Brain microvascular endothelial cell (primary cell): ENCODE data around the gene AXIN2.

Experiments
- DNase-seq: peaks from one replicate; pipeline ENCODE4 v3.0.0-alpha.2; 2020
- H3K27ac ChIP-seq: fragments of 250-450 bp; sonication (Bioruptor Pico); 2 replicates; pipeline ENCODE4 v1.5.1; 2020; ENCODE audit warnings: mild to moderate bottlenecking, moderate library complexity
- H3K27me3 ChIP-seq: fragments of 250-450 bp; sonication (Bioruptor Pico); replicated peaks from 2 replicates; pipeline ENCODE4 v1.5.1; 2020; ENCODE audit warnings: mild to moderate bottlenecking
- H3K36me3 ChIP-seq: fragments of 250-450 bp; sonication (Bioruptor Pico); replicated peaks from 2 replicates; pipeline ENCODE4 v1.5.1; 2020; ENCODE audit warnings: mild to moderate bottlenecking
- H3K4me3 ChIP-seq: 2 replicates; pipeline ENCODE4 v1.5.1; 2011; ENCODE audit warnings: low read depth, mild to moderate bottlenecking, control low read depth, low read length, moderate library complexity
- in situ Hi-C: cut with HindIII; loops from 2 replicates; pipeline ENCODE4 v1.10.0; 2017; ENCODE audit warnings: low sequenced_read_pairs, low pct_ligation_motif_present
- TF ChIP-seq, protein P1 (sequence below): IDR thresholded peaks from 2 replicates; pipeline ENCODE4 v1.5.1; 2011; ENCODE audit warnings: low read depth, mild to moderate bottlenecking, moderate library complexity, low read length, control low read depth, inconsistent platforms; ENCODE audit errors: missing control alignments

Gene AXIN2

DNA sequence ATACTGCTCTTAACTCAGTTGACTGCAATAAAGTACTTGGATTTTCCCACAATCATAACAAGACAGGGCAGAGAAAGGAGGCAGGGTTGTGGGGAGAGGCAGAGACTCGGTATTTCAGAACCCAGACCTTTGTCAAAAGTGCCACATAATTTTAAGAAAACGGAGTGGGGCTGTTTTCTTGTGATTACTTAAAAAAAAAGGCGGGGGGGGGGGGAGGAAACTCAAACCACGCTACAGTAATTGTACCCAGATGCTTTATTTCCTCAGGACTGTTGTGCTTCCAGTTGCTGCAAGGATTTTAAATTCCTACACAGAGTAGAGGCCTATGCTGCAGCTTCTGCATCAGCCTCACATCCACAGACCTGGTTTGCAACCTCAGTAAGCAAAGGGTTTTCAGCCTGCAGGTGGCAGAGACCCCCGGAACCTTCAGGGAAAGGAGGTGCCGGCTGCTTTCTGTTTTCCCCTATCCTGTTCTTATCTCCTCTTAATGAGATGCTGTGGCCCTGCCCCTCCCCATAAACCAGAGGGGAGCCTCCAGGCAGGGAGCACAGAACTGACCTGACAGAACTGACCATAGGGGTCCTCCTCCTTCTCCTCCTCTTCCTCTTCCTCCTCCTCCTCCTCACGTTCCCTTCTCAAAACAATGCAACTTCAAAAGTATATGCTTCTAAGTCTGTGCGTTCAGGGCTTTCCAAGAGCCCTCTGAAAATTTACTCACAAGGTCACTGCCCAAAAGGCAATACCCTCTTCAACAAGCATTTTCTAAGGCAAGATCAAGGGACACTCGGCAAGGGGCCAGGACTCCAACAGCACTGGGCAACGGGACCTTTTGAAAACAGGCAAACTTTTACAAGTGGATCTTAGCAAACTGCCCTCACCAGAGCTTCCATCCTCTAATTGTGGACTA, 7.5 kb downstream of the AXIN2 start:
- no peak for DNase-seq
- Histone ChIP-seq H3K4me3 (no peak overlapping the region), H3K36me3 (no peaks in the 10 kb centered on the region), H3K27me3 (no peaks in the 10 kb centered on the region), H3K27ac (no peak overlapping the region)
- TF ChIP-seq, protein P1, sequence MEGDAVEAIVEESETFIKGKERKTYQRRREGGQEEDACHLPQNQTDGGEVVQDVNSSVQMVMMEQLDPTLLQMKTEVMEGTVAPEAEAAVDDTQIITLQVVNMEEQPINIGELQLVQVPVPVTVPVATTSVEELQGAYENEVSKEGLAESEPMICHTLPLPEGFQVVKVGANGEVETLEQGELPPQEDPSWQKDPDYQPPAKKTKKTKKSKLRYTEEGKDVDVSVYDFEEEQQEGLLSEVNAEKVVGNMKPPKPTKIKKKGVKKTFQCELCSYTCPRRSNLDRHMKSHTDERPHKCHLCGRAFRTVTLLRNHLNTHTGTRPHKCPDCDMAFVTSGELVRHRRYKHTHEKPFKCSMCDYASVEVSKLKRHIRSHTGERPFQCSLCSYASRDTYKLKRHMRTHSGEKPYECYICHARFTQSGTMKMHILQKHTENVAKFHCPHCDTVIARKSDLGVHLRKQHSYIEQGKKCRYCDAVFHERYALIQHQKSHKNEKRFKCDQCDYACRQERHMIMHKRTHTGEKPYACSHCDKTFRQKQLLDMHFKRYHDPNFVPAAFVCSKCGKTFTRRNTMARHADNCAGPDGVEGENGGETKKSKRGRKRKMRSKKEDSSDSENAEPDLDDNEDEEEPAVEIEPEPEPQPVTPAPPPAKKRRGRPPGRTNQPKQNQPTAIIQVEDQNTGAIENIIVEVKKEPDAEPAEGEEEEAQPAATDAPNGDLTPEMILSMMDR, result no peak
- in situ Hi-C loops, result no loop called here

- Histone ChIP-seq H3K27me3 (no peaks in the 10 kb centered on the region), H3K36me3 (no peaks in the 10 kb centered on the region), H3K4me3 (no peak overlapping the region), H3K27ac (no peak overlapping the region)
- TF ChIP-seq, protein P1, result no peak
- peak; percentile 28 for DNase-seq
- in situ Hi-C loops, result no loop called here
Measured at GRCh38 chr17:65553009-65553645, 8.3 kb downstream of the AXIN2 start.

GRCh38 chr17:65552214-65552613, 9.2 kb downstream of the AXIN2 start:
- in situ Hi-C loops, result no loop called here
- Histone ChIP-seq H3K27me3 (no peaks in the 10 kb centered on the region), H3K36me3 (no peaks in the 10 kb centered on the region), H3K4me3 (no peak overlapping the region), H3K27ac (no peak overlapping the region)
- no peak for DNase-seq
- TF ChIP-seq, protein P1, result no peak

DNA sequence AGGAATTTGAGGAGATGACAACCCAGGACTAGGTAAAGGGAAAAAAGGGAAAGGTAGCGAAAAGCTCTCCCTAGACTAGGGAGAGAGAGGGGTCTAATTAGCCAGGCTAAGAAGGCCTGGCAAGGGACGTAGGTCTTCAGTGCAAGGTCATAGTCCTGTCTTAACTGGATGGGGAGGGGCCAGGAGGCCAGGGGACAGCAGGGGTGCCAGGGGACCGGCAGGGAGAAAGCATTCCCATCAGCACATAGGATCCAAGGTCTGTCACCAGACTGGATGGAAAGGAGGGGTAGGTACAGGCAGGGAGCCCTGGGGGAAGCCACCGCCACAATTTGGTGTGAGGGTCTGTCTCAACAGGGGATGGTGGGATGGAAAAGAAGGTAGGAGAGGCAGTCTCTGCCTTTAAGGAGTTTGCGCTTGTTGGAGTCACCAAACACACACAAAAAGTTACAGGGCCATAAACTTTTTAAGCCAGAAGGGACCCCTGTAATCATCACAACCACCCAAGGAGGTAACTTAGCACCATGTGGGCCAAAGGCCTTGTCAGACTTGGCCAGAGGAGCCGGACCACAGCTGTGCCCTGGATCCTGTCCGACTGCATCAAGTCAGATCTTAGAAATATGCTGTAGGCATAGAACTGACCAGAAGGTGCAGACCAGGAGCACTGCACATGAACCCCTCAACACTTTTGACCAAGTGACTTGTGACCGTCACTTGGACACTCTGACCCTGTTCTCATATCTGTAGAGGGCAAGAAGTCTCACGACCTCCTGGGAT, 10.0 kb downstream of the AXIN2 start:
- DNase-seq, result no peak
- in situ Hi-C loops, result no loop called here
- TF ChIP-seq, protein P1, result no peak
- Histone ChIP-seq H3K27ac (no peak overlapping the region), H3K4me3 (no peak overlapping the region), H3K36me3 (no peaks in the 10 kb centered on the region), H3K27me3 (no peaks in the 10 kb centered on the region)

GRCh38 chr17:65550758-65551157, 10.7 kb downstream of the AXIN2 start:
- no peaks in the 10 kb centered on the region for H3K27me3 ChIP-seq
- no peak overlapping the region for H3K27ac ChIP-seq
- in situ Hi-C loops, result no loop called here
- no peaks in the 10 kb centered on the region for H3K36me3 ChIP-seq
- no peak overlapping the region for H3K4me3 ChIP-seq
- TF ChIP-seq, protein P1, result no peak
- no peak for DNase-seq
